WTC11 (cell line): ENCODE data around the gene TXNRD2. TPM values are rescaled to one million over a fixed set of nuclear protein-coding genes. Genes with fewer than 3 reads are reported as not detected.
A peak's percentile ranks its signal among the peaks of the same experiment; 100 is the strongest.

Experiments
- ATAC-seq: fragments of 200-7000 bp; cut with Tn5 transposase; 2 replicates; pipeline ENCODE4 v1.10.0; 2021; ENCODE audit warnings: mild to moderate bottlenecking, moderate library complexity
- CTCF ChIA-PET: fragments of 300-600 bp; sonication (Branson Sonifier 250); formaldehyde crosslinking; loops from one replicate; lab custom pipeline; 2021; ENCODE audit warnings: antibody characterized with exemption; lab: Charles Lee
- POLR2A ChIA-PET: fragments of 350-600 bp; sonication (Branson Sonifier 250); formaldehyde crosslinking; loops from one replicate; lab custom pipeline; 2021; ENCODE audit warnings: antibody characterized with exemption; lab: Charles Lee
- DNase-seq: peaks from one replicate; pipeline ENCODE4 v3.0.0; 2021; ENCODE audit warnings: low spot score
- H3K27ac Mint-ChIP-seq: 2 replicates; pipeline ENCODE4 v1.8.0; 2021; ENCODE audit warnings: mixed read lengths
- H3K27me3 Mint-ChIP-seq: 2 replicates; pipeline ENCODE4 v1.8.0; 2021; ENCODE audit warnings: low read depth, mild to moderate bottlenecking, moderate library complexity, mixed read lengths
- H3K36me3 Mint-ChIP-seq: 2 replicates; pipeline ENCODE4 v1.8.0; 2021; ENCODE audit warnings: mixed read lengths
- H3K4me1 Mint-ChIP-seq: 2 replicates; pipeline ENCODE4 v1.8.0; 2022; ENCODE audit warnings: mixed read lengths
- H3K4me3 Mint-ChIP-seq: 2 replicates; pipeline ENCODE4 v1.8.0; 2021; ENCODE audit warnings: mild to moderate bottlenecking, moderate library complexity, mixed read lengths
- H3K9me3 Mint-ChIP-seq: 2 replicates; pipeline ENCODE4 v1.8.0; 2021; ENCODE audit warnings: mixed read lengths
- ATF1 ChIP-seq: sonication (generic); formaldehyde crosslinking; IDR thresholded peaks from 2 replicates; pipeline ENCODE4 v1.8.1; 2023; ENCODE audit warnings: mild to moderate bottlenecking, moderate library complexity, missing genetic modification reagents
- CREM ChIP-seq: sonication (generic); formaldehyde crosslinking; IDR thresholded peaks from 2 replicates; pipeline ENCODE4 v1.8.1; 2022; ENCODE audit warnings: mild to moderate bottlenecking, missing genetic modification reagents, moderate library complexity
- GRHL2 ChIP-seq: fragments of 250-450 bp; sonication (Bioruptor Pico); IDR thresholded peaks from 2 replicates; pipeline ENCODE4 v1.8.0; 2022; ENCODE audit warnings: mild to moderate bottlenecking, moderate library complexity; ENCODE audit not compliant: insufficient replicate concordance, severe bottlenecking
- KAT7 ChIP-seq: sonication (generic); formaldehyde crosslinking; IDR thresholded peaks from 2 replicates; pipeline ENCODE4 v1.8.1; 2023; ENCODE audit warnings: missing genetic modification reagents, mild to moderate bottlenecking, borderline replicate concordance
- RELA ChIP-seq: sonication (generic); formaldehyde crosslinking; IDR thresholded peaks from 2 replicates; pipeline ENCODE4 v1.8.1; 2022; ENCODE audit warnings: missing genetic modification reagents, mild to moderate bottlenecking, borderline replicate concordance
- SP1 ChIP-seq: sonication (generic); formaldehyde crosslinking; conservative IDR thresholded peaks from 2 replicates; pipeline ENCODE4 v1.8.1; 2022; ENCODE audit warnings: missing genetic modification reagents
- TEAD4 ChIP-seq: sonication (generic); formaldehyde crosslinking; IDR thresholded peaks from 2 replicates; pipeline ENCODE4 v1.8.0; 2022; ENCODE audit warnings: mild to moderate bottlenecking, missing genetic modification reagents
- USF1 ChIP-seq: sonication (generic); formaldehyde crosslinking; IDR thresholded peaks from 2 replicates; pipeline ENCODE4 v1.8.0; 2022; ENCODE audit warnings: mild to moderate bottlenecking, missing genetic modification reagents
- ZNF121 ChIP-seq: sonication (generic); formaldehyde crosslinking; IDR thresholded peaks from 2 replicates; pipeline ENCODE4 v1.8.0; 2023; ENCODE audit warnings: missing genetic modification reagents
- ZNF232 ChIP-seq: sonication (generic); formaldehyde crosslinking; IDR thresholded peaks from 2 replicates; pipeline ENCODE4 v1.8.0; 2022; ENCODE audit warnings: mild to moderate bottlenecking, missing genetic modification reagents
- ZNF281 ChIP-seq: sonication (generic); formaldehyde crosslinking; IDR thresholded peaks from 2 replicates; pipeline ENCODE4 v1.8.0; 2023; ENCODE audit warnings: mild to moderate bottlenecking, missing genetic modification reagents
- ZNF532 ChIP-seq: fragments of 250-450 bp; sonication (Bioruptor Pico); IDR thresholded peaks from 2 replicates; pipeline ENCODE4 v1.9.0; 2021; ENCODE audit warnings: mild to moderate bottlenecking, borderline replicate concordance
- total RNA-seq: library from RNA; stranded (reverse); gene quantifications from 3 replicates; pipeline ENCODE4 v1.2.3, GENCODE V29; 2021
- TF ChIP-seq, protein P1 (sequence below): sonication (generic); formaldehyde crosslinking; conservative IDR thresholded peaks from 2 replicates; pipeline ENCODE4 v1.8.1; 2022; ENCODE audit warnings: mild to moderate bottlenecking, missing genetic modification reagents

TXNRD2 gene
- total RNA-seq, 1 experiment from 2014 or later, result 15.9 TPM

GRCh38 chr22:19968450-19968891 is 26.9 kb upstream of the TXNRD2 start (continued):
- TF ChIP-seq ZNF532 (CRISPR knock-in tag) (no peak), RELA (CRISPR knock-in tag) (no peak), ATF1 (CRISPR knock-in tag) (no peak), ZNF232 (no peak), TEAD4 (CRISPR knock-in tag) (no peak), ZNF121 (CRISPR knock-in tag) (no peak), GRHL2 (no peak), KAT7 (CRISPR knock-in tag) (no peak), SP1 (CRISPR knock-in tag) (no peak), ZNF281 (CRISPR knock-in tag) (no peak), CREM (no peak)
- TF ChIP-seq, protein P1, sequence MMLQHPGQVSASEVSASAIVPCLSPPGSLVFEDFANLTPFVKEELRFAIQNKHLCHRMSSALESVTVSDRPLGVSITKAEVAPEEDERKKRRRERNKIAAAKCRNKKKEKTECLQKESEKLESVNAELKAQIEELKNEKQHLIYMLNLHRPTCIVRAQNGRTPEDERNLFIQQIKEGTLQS (CRISPR knock-in tag), result no peak

DNA sequence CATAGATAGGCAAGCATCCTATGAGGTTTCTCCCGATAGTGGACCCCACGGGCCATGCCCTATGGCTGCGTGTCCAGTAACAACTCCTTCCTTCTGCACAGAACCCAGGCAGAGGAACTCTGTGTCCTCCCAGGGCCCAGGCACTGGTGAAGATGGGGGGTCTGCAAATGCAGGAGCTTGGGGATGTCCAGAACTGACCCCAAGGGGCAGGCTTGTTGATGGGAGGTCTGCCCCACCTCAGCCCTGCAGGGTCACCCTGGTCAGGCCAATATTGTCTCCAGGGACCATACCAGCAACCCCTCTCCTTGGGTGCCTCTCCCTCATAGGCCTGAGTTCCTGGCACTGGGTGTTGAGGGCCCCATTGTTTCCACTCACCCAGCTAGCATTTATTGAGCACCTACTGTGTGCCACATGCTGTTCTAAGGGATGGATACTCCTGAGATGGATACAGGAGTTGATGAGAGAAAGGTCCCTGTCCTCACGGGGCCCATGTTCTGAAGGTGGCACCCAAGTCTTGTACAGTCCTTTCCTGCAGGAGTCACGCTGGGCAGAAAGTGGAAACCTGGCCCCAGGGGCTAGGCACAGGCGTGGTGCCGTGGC is 26.3 kb upstream of the TXNRD2 start:
- CTCF ChIA-PET, result interaction anchor here (1.3 to 8.4 kb wide), 2 partner anchors 18 to 45 kb away, joined by 4 to 181 read pairs; no protein-coding TSS in a partner anchor
- H3K27ac Mint-ChIP-seq, result peak overlapping the region; percentile 53; the same call in 1 of the 2 replicates

More for the DNA sequence above, 26.3 kb upstream of the TXNRD2 start:
- Mint-ChIP-seq H3K4me1 (peaks cover 15% of the 10 kb centered on the region), H3K4me3 (no peak overlapping the region), H3K9me3 (no peaks in the 10 kb centered on the region), H3K36me3 (peaks cover 9% of the 10 kb centered on the region), H3K27me3 (no peaks in the 10 kb centered on the region; the same call in 1 of the 2 replicates)
- no peak for TF ChIP-seq USF1 (CRISPR knock-in tag)
- no peak for DNase-seq
- POLR2A ChIA-PET, result no interaction called here
- ATAC-seq, result no peak
